OCI-LY1 (cell line): ENCODE results near the gene IGF1.

Experiments
- EZH2 ChIP-seq: fragments of 200-600 bp; sonication (generic), shearing (Covaris generic); IDR thresholded peaks from 2 replicates; pipeline ENCODE4 v1.8.0; 2017; ENCODE audit warnings: borderline replicate concordance, mixed run types, mild to moderate bottlenecking, antibody characterized with exemption, low read length, moderate library complexity, mixed read lengths
- TF ChIP-seq, protein P1 (sequence below): fragments of 200-600 bp; sonication (generic), shearing (Covaris generic); IDR thresholded peaks from 2 replicates; pipeline ENCODE4 v1.5.1; 2017; ENCODE audit warnings: mild to moderate bottlenecking, antibody characterized with exemption, low read length, moderate library complexity, mixed read lengths

DNA sequence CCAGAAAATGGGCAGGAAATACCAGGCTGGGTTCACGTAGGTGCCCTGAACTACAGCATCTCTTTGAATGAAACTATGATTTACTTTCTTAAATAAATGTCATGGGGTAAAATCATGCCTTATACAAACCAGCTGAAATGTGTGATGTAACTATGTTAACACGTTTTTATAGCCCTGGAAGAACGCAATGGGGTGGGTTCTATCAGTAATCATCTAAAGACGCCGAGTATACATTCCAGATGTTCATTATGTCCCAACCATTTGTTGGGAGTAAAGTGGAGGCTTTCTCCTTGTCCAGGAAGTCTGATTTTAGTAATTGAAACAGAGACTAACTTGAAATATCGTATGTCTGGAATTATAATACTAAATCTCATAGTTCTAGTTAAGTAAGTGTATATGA is 16.2 kb upstream of the IGF1 start:
- TF ChIP-seq, protein P1, sequence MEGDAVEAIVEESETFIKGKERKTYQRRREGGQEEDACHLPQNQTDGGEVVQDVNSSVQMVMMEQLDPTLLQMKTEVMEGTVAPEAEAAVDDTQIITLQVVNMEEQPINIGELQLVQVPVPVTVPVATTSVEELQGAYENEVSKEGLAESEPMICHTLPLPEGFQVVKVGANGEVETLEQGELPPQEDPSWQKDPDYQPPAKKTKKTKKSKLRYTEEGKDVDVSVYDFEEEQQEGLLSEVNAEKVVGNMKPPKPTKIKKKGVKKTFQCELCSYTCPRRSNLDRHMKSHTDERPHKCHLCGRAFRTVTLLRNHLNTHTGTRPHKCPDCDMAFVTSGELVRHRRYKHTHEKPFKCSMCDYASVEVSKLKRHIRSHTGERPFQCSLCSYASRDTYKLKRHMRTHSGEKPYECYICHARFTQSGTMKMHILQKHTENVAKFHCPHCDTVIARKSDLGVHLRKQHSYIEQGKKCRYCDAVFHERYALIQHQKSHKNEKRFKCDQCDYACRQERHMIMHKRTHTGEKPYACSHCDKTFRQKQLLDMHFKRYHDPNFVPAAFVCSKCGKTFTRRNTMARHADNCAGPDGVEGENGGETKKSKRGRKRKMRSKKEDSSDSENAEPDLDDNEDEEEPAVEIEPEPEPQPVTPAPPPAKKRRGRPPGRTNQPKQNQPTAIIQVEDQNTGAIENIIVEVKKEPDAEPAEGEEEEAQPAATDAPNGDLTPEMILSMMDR: no peak
- no peak for TF ChIP-seq EZH2
